HL-60 (cell line): ENCODE measurements around the gene PPHLN1.

Experiments used
- DNase-seq, 2 experiments: peaks; one replicate each; pipeline ENCODE4 v3.0.0-alpha.2; 2010 to 2020; ENCODE audit warnings: low read depth in 1 of 2, low spot score in 1 of 2
- H3K27ac ChIP-seq: fragments of 250-450 bp; sonication (Bioruptor Pico); replicated peaks from 2 replicates; pipeline ENCODE4 v1.5.1; 2020; ENCODE audit warnings: mild to moderate bottlenecking, moderate library complexity
- H3K27me3 ChIP-seq: fragments of 250-450 bp; sonication (Bioruptor Pico); 2 replicates; pipeline ENCODE4 v1.5.1; 2021; ENCODE audit warnings: mild to moderate bottlenecking, moderate library complexity; ENCODE audit not compliant: insufficient read depth, poor library complexity, severe bottlenecking
- H3K4me3 ChIP-seq: replicated peaks from 2 replicates; pipeline ENCODE4 v1.5.1; 2011; ENCODE audit warnings: mild to moderate bottlenecking, control low read depth, low read length; ENCODE audit not compliant: insufficient read depth
- CTCF ChIP-seq: IDR thresholded peaks from one replicate; pipeline ENCODE4 v1.5.1; 2011; ENCODE audit warnings: low read length, control low read depth, inconsistent platforms; ENCODE audit not compliant: insufficient read depth
- GABPA ChIP-seq: IDR thresholded peaks from 2 replicates; pipeline ENCODE4 v1.6.1; 2012; ENCODE audit warnings: low read depth
- POLR2AphosphoS5 ChIP-seq: IDR thresholded peaks from 2 replicates; pipeline ENCODE4 v1.6.1; 2012; ENCODE audit warnings: low read depth
- REST ChIP-seq: IDR thresholded peaks from 2 replicates; pipeline ENCODE4 v1.6.1; 2012; ENCODE audit warnings: low read depth; ENCODE audit not compliant: insufficient replicate concordance
- SPI1 ChIP-seq: IDR thresholded peaks from 2 replicates; pipeline ENCODE4 v1.6.1; 2012; ENCODE audit warnings: low read depth, mild to moderate bottlenecking, borderline replicate concordance

The PPHLN1 gene

GRCh38 chr12:42462486-42462885 lies 136.5 kb downstream of the PPHLN1 start:
- DNase-seq, result no peak
- Histone ChIP-seq H3K27ac (no peak overlapping the region), H3K27me3 (no peaks in the 10 kb centered on the region), H3K4me3 (no peak overlapping the region)
- TF ChIP-seq GABPA (no peak), REST (no peak), SPI1 (no peak), POLR2AphosphoS5 (no peak), CTCF (no peak)

GRCh38 chr12:42463671-42464070 lies 137.7 kb downstream of the PPHLN1 start:
- no peak for TF ChIP-seq REST
- no peak for TF ChIP-seq GABPA
- no peak for TF ChIP-seq SPI1
- no peak for TF ChIP-seq POLR2AphosphoS5
- TF ChIP-seq CTCF, result no peak
- H3K4me3 ChIP-seq, result no peak overlapping the region
- H3K27me3 ChIP-seq, result no peaks in the 10 kb centered on the region
- H3K27ac ChIP-seq, result no peak overlapping the region
- no peak for DNase-seq

- peak in 1 of 2 experiments; percentile 25 for DNase-seq
- H3K27me3 ChIP-seq, result no peaks in the 10 kb centered on the region
- H3K27ac ChIP-seq, result no peak overlapping the region
- TF ChIP-seq GABPA (no peak), POLR2AphosphoS5 (no peak), CTCF (no peak), REST (no peak), SPI1 (no peak)
- peak overlapping the region; percentile 45 for H3K4me3 ChIP-seq
These were observed 142.4 kb downstream of the PPHLN1 start for GRCh38 chr12:42468341-42468821.
